Endometrium (tissue), 2 donors: ENCODE results near the gene KIF16B.

ENCODE experiments used
- FAIRE-seq: peaks from 2 replicates; lab custom pipeline; 2012; peaks lifted over from hg19 to GRCh38; lab: Jason Lieb, UNC
- donor health status: control.
- donor health status: control.

KIF16B gene

GRCh38 chr20:16432466-16433292 lies 140.6 kb downstream of the KIF16B start:
- FAIRE-seq, result no peak

DNA sequence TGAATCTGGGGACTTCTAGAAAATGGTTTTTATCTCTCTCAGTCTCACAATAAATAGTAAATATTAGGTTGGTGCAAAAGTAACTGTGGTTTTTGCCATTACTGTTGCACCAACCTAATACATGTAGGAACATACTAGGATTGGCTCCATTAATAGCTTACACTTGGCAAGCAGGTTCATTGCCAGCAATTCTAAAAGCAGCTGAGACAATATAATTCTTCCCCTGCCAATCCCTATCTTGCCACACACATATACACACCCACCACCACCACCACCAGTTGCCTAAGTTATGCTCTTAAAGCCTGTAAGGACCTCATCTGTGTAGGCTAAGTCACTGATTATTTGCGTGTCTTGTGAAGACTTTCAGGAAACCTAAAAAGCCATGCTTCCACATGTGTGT lies 145.1 kb downstream of the KIF16B start:
- FAIRE-seq, result no peak

GRCh38 chr20:16427571-16427970 lies 145.7 kb downstream of the KIF16B start:
- no peak for FAIRE-seq

- FAIRE-seq, result no peak
These were observed 148.5 kb downstream of the KIF16B start for GRCh38 chr20:16424780-16425179.

GRCh38 chr20:16423311-16424212 lies 149.7 kb downstream of the KIF16B start:
- FAIRE-seq, result no peak

- FAIRE-seq, result no peak
These were observed 154.0 kb downstream of the KIF16B start for GRCh38 chr20:16419138-16419715.

DNA sequence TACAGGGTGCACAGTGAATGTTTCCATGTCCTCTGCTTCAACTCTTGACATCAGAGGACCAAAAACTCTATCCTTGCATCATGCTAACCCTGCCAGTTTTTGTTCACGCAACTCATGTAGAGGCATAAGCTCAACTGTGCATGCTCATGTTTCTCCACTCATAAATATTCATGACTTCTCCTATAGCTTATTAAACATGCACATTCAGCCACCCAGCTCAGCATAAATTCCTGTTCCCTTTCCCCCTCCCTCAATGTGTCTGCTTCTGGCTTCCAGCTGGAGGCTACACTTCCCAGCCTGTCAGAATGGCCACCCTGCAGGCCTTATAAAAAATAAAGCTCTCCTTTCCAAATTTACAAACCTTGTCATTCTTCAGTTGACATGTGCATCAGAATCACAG lies 154.6 kb downstream of the KIF16B start:
- no peak for FAIRE-seq

DNA sequence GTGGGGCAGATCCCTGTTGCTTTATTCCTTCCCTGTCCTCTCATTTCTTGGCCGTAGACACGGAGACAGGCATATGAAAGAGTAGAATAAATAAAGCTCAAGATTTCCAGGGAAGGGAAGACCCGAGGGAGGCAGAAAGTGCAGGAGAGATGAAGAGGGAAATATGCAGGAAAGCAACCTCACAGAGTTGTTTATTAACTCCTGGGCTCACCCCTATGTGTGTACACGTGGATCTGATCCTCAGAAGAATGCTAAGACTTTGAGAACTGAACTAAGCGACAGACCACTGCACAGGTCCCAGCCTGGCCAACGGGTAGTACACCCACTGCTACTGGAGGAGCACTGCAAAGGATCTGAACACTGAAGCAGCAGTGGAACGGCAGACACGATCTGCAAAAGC lies 156.2 kb downstream of the KIF16B start:
- no peak for FAIRE-seq

DNA sequence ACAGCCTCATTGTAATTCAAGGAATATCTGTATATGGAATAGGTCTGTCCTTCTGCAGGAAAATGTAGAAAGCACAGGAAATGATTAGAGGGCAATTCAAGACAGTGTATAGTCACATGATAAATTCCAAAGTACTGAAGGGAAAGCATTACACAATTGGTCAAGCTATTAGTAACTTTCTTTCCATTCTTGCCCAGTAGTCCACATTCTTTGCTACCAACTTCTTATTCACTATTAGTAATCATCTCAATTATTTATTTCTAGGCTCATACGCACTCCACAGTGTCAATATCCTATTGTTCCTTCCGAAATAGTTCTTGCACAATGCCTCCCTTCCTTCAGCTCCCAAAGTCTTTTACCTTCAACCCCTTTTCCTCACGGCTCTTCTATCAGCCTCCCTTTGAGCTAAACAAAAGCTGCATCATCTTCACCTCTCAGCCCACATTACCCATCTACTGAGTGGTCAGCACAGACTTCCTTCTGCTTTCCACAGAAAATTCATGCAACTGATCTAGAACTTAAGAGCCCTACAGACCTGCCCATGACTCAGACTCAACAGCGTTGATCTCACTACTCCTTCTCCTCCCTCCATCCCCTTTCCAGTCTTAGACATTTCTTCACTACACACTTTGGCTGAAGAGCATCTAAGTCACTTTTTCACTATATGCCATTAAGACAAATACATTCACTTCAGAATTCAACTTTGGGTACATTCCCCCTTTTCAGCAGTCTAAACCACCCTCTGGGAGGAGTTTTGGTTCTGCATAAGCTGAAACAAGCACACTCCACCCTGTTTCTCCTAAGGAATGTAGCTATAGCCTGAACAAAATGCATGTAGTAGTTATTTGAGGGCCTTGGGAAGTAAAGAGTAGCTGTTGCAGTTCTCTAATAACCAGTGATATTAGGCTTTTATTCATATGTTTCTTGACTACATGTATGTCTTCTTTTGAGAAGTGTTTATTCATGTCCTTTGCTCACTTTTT lies 157.9 kb downstream of the KIF16B start:
- FAIRE-seq, result no peak

GRCh38 chr20:16412906-16413305 lies 160.3 kb downstream of the KIF16B start:
- FAIRE-seq, result no peak

DNA sequence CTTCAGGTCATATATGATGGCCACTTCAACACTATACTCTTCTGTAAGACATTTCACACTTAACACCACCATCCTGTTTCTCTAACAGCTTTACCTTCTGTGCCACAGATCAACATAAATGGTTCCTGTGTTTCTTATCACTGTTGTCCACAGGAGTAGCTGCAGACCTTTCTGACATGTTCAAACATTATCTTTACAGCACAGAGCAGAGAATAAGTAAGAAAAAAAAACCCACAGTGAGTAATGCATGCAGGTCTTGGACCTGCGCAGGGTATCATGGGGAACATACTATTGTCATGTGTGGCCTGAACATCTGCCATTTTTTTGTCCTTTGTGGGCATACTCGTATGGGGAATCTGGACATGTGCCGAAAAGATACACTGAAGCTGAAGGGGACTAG lies 161.9 kb downstream of the KIF16B start:
- no peak for FAIRE-seq

GRCh38 chr20:16410626-16411025 lies 162.6 kb downstream of the KIF16B start:
- FAIRE-seq, result no peak

DNA sequence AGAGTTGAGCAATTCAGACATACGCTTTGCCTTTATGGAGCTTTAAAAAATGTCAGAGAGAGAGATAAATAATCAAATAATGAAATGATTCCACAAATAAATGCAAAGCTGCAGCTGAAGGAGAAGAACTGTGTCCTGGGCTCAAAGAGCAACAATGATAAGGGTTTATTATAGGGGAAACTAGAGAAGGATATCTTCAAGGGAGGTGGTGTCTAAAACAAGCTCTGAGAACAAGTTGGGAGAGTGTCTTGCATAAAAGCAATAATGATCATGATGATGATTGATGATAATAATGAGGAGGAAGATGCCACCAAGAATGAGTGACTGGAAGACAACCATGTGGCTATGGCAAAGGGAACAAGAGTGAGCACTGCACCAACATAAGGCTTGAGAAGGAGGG lies 164.3 kb downstream of the KIF16B start:
- no peak for FAIRE-seq

DNA sequence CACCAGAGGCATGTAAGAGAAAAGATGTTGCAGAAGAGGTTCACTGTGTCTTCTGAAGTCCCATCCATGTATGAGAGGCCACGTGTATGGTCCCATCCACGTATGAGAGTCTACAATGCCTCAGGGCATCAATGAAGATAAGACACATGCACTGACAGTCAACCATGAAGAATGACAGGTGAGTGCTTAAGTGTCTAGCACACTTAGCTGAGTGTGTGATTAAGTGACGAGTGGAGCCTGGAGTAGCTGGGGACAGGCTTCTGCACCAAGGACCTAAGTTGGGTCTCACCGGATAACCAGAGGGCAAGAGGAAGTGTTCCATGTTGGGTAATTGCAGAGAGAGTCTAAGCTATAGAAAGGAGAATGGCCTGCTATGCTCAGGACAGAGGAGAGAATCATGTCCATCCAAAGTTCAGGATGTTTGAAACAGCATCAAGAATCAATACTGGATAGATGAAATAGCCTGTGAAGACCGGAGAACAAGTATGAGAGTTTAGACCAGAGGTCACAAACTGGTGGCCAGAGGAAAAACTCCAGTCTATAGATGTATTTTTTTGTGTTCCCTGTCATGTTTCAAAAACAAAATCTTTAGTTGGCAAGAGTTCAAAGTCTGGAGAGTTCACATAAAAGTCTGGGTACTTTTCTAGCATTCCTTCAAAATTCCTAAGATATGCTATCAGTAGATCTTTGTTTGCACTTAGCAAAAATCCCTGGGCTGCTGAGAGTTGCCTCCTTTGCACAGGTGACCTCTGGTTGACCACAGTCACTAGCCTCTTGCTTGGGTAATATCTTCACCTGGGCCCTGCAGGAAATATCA lies 165.8 kb downstream of the KIF16B start:
- no peak for FAIRE-seq

- no peak for FAIRE-seq
These were observed 168.0 kb downstream of the KIF16B start for GRCh38 chr20:16405254-16405653.

GRCh38 chr20:16404640-16405039 lies 168.6 kb downstream of the KIF16B start:
- FAIRE-seq, result no peak

- FAIRE-seq, result no peak
These were observed 169.1 kb downstream of the KIF16B start for GRCh38 chr20:16404171-16404570.

DNA sequence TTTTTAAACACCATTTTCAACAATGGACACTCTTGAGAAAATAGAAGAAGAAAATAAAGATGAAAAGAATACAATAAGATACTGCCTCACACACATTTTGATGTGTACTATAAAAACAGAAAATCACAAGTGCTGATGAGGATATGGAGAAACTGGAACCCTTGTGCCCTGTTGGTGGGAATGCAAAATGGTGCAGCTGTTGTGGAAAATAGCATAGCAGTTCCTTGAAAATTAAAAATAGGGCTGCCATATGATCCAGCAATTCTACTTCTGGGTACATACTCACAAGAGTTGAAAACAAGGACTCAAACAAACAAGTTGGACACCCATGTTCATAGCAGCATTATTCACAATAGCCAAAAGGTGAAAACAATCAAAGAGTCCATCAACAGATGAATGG lies 173.0 kb downstream of the KIF16B start:
- no peak for FAIRE-seq

- no peak for FAIRE-seq
These were observed 173.4 kb downstream of the KIF16B start for GRCh38 chr20:16399801-16400200.

DNA sequence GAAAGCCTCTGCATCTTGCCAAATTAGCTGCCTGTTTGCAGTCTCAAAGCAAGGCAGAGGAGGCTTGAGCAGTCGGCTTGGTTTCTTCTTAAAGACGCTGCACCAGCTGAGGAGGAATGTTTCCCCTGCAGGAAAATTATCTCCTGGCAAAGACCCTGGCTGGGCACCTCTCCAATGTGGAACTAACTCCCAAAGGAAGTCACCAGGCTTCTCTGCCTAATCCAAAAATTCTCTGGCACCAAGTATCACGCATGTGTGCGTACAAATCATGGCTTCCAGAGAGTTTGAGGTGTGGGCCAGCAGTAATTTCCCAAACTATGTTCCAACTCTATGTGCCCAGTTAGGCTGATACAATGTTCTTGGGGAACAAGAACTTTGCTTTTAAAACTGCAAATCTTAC lies 176.2 kb downstream of the KIF16B start:
- no peak for FAIRE-seq

DNA sequence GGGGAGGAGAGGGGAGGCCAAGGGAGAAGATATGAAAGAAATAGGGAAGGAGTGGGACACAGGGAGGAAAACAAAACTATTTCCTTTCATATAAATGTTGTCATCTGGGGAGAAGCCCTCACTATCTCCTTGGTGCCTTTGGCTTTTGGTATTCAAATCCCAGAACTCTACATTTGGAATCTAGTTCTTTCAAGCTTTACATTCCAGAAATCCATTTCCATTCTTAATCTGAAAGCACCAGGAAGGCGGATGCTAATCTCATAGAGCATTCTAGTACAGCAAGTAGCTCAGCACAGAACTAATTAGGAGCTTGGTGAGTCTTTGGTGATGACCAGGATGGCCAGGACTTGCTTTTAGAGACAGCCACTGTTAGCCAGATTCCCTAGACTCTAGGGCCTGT lies 177.9 kb downstream of the KIF16B start:
- no peak for FAIRE-seq
